Middle frontal gyrus (tissue), 1 donor: ENCODE measurements around the gene PDE9A.
"Not testable (repeated sequence)": the region's sequence is repeated elsewhere in the genome, so short reads cannot be mapped to it uniquely, and the experiment has no call there.

Experiments used
- DNase-seq: peaks from one replicate; pipeline ENCODE4 v3.0.0-alpha.2; 2015; ENCODE audit warnings: low spot score; ENCODE audit errors: extremely low spot score

PDE9A gene

DNA sequence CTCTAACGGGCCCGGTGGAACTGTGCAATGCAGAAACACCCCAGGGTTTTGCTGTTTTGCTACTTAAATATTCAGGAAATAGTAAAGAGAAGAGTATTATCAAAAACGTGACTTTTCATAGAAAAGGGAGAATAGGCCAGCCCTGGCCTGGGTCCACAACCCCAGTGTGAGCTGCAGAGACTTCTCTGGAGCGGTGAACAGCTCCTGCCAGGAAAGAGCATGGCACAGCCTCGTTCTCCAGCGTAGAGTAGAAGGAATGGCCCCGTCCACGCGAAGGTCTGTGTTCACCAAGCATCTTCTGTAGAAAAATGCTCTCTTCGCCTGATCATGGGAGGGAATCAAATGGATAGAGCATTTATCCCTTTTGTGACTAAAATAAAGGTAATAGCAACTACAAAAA, 51.4 kb downstream of the PDE9A start:
- DNase-seq: no peak

DNA sequence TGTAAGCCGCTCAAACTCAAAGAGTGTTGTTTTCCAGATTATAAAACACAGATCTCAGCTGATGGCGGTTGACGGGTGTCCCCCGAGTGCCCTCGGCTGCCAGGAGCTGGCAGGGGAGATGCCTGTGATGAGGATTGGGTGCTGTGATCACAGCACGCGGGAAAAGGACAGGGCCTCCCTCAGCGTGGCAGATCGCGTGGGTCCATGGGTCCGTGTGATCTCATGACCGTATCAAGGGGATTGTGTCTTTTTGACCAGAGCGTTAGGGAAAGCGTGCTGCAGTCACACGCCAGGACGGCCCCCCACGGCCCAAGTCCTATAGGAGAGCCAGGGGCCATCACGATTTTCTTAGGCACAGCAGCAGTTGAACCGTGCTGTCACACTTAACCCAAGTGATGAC, 51.9 kb downstream of the PDE9A start:
- DNase-seq: no peak

DNA sequence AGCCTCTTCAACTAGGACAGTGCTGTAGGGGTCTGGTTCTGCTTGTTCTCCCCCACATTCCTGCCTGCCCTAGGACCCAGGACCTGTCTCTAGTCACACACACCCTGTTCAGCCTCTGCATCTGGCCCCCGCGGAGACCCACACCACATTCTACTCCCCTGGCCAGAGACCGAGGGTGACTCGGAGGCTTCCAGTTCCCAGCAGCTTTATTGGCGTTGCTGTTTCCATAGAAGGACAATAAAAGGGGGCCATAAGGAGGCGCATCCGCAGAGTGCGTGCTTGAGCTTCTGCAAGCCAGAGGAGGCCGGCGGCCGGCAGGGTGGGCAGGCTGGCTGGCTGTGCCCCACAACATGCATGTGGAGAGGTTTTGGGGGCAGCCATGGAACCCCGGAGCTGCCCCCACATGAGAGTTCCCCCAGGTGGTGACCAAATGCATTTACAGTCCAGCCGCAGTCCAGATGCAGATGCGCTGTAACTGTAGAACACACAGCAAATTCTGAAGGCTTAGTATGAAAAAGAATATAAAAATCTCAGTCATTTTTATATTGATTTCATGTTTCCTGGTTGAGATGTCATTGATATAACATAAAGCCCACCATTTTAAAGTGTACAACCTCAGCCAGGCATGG, 52.4 kb downstream of the PDE9A start:
- no peak for DNase-seq

DNA sequence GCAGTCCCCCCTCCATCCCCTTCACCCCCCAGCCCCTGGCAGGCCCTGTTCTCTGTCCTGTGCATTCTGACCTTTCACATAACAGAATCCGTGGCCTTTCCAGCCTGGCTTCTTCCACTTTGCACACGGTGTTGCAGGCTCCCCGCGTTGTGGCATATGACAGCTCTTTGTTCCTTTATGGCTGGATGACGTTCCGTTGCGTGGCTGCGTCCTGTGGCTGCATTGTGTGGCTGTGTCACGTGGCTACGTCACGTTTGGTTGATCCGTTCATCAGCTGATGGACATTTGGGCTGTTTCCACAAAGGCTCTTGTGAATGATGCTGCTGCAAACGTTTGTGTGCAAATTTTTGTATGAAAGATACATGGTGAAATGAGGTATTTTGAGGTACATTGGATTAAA, 53.3 kb downstream of the PDE9A start:
- no peak for DNase-seq

DNA sequence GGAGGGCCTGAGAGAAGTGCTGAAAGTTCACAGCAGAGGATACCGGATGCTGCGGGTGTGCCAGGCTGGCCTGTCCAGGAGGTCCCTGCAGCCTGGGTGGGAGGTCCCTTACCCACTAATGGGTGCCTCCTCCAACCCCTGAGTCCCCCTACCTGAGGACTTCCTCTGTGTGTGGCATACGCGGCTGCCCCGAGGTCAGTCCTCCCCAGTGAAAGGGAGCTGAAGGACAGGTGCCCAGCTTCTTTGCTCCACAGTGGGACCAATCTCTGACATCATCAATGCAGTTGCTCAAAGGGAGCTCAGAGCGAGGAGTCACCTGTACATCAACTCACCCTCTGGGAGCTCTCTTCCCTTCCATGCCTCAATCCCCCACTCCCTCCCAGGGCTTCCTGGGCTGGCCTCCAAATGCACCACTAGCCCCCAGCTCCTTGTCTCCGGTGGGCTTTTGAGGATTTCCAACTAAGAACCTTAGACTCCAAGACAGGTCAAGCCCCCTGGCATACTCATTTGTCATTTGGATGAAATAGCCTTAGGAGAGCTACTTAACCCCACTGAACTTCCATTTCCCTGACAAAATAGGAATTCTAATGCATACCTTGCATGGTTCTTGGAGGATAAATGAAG, 53.9 kb downstream of the PDE9A start:
- DNase-seq: no peak

- no peak for DNase-seq
Measured at GRCh38 chr21:42708107-42708506, 54.7 kb downstream of the PDE9A start.

GRCh38 chr21:42708916-42709315, 55.5 kb downstream of the PDE9A start:
- not testable (repeated sequence) for DNase-seq

DNA sequence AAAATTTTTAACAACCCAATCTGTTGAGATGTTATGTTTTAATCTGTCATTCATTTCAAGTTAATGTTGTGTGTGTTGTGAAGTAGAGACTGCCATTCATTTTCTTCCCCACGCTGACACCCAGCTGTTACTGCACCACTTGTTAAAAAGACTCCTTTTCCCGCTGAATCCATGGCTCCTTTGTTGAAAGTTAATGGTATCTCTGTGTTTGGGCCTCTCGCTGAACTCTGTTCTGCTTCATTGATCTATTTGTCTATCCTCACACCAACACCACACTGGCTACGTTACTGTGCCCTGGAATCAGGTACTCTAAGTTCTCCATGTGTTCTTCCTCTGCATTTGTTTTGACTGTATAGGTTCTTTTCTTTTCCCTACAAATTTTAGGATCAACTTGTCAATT, 58.2 kb downstream of the PDE9A start:
- no peak for DNase-seq

DNA sequence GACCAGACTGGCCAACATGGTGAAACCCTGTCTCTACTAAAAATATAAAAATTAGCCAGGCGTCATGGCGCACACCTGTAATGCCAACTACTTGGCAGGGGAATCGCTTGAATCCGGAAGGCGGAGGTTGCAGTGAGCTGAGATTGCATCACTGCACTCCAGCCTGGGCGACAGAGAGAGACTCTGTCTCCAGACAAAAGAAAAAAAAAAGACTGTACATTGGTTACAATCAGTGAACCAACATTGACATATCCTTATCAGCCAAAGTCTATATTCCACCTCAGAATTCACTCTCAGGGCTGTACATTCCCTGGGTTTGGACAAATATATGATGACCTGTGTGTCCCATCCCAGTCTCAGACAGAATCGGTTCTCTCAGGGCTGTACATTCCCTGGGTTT, 62.0 kb downstream of the PDE9A start:
- not testable (repeated sequence) for DNase-seq

DNA sequence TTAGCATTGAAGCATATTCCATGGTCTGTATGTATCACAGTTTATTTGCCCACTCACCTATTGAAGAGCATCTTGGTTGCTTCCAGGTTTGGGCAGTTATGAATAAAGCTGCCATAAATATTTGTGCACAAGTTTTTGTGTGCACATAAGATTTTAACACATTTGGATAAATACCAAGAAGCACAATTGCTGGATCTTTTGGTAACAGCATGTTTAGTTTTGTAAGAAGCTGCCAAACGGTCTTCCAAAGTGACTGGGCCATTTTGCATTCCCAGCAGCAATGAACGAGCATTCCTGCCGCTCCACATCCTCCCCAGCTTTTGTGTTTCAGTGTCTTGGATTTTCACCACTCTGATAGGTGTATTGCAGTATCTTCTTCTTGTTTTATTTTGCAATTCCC, 62.7 kb downstream of the PDE9A start:
- no peak for DNase-seq

DNA sequence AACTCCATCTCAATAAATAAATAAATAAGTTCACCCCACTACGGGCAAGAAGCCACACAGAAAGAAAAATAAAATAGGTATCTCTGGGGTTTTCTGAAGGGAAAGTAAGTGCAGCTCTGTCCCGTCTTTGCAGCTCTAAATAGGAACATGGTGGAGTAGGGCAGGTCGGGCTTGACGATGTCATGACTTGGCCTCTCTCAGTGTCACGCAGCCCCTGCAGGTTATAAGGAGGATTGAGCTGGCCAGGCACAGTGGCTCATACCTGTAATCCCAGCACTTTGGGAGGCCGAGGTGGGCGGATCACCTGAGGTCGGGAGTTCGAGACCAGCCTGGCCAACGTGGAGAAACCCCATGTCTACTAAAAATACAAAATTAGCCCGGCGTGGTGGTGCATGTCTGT, 67.1 kb downstream of the PDE9A start:
- not testable (repeated sequence) for DNase-seq

- DNase-seq: no peak
Measured at GRCh38 chr21:42721341-42721824, 68.0 kb downstream of the PDE9A start.

- DNase-seq: no peak
Measured at GRCh38 chr21:42722153-42722552, 68.7 kb downstream of the PDE9A start.

DNA sequence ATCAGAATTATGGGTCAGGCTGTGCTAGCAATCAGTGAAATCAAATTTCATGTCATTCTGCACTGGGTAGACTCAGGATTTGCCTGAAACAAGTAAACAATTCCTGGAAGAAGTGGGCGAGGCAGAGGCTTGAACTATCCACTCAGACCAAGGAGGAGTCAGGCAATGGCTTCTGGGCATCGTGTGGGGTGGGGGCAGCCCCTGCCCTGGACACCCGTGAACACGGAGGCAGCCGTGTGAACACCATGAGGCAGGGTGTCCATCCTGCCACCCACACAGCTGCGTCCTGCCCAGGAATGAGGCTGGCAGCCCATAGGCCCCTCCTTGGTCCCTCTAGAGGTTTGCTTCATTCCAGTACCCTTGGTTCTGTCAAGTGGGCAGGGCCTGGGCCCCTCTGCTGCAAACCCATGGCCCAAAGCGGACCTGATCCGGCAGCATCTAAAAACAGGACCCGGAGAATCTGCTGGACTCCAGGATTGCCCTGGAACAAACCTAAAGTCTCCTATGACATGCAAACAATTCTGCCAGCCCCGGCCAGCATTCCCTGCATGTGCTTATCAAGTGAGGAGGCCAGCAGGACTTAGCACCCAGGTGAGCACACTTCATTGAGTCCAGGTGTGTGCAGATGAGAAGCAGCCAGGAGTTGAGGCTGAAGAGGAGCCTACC, 69.5 kb downstream of the PDE9A start:
- no peak for DNase-seq

DNA sequence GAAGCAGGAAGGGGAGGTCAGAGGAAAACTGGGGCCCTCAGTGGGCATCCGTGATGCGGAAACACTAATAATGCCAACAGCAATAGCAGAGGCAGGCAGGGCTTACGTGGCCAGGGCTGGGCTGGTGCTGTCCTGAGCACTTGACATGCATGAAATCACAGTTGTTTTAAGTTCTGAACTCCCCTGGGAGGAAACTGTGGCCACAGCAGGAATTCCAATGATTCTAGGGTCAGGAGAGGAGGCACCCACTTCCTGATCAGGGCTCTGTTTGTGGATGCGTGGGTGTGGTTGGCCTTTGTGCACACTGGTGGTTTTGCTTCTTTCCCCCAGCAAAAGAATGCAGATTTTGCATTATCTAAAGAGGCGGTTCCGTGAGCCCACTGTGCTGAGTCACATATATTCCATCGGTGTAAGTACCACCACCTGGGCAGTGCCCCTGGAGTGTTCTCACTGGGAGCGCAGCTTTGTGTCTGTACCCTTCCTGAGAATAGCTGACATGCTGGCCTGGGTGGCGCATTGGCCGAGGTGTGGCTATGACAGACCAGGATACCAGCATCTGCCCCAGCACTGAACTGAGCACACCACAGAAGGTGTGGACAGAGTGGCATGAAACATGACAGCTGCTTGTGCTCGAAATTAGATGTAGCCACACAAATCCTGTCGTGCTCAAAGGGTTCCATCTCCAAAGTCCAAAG, 71.0 kb downstream of the PDE9A start:
- DNase-seq: no peak

DNA sequence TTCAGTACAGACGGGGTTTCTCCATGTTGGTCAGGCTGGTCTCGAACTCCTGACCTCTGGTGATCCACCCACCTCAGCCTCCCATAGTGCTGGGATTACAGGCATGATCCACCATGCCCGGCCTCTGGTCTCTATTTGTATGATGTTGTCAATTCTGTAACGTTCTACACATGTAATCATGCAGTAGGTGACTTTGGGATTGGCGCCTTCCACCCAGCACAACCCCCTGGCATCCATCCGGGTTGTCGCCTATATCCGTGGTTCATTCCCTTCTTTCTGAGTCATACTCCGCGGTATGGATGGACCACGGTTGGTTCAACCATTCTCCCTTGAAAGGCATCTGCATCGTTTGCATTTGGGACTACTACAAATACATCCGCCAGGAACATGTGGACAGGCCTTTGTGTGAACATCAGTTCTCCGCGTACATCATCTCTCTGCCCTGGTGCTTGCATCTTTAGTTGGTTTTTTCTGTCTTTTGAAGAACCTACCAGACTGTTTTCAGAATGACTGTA, 72.1 kb downstream of the PDE9A start:
- DNase-seq: no peak

DNA sequence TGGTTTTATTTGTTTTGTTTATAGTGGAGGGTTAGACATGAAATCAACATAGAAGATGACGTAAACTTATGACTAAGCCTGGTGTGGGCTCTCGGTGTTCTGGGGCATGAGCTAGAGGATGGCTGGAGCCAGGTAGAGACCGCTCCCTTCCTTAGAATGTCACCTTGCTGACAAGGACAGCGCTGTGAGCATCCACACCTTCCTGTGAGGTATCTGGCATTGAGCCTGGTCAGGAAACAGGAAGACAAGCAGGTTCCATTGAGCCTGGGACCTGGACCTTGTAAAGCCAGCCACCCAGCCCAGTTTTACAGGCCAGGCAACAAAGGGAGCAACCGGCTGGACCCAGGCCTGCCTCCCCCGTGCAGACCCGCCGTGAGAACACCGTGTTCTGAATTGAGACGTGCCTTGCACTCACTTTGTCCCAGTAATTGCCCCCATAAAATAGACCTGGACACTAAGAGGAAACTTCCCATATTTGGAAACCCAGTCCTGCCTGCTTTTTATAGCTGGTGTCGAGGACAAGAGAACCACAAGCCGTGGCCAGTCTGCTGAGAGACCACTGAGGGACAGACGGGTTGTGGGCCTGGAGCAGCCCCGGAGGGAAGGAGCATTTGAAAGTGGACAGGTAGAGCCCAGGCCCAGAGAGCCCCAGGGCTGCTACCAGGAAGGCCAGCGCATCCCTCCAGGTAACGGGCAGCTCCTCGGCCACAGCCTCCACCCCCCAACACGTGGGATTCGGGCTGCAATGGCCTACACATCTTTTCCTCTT, 78.0 kb downstream of the PDE9A start:
- DNase-seq: no peak

GRCh38 chr21:42732033-42732410, 78.6 kb downstream of the PDE9A start:
- DNase-seq: no peak

- no peak for DNase-seq
Measured at GRCh38 chr21:42733037-42733627, 79.7 kb downstream of the PDE9A start.

- DNase-seq: no peak
Measured at GRCh38 chr21:42733874-42734273, 80.5 kb downstream of the PDE9A start.
